NK-92 (cell line): ENCODE results near the gene HOXD3.

ENCODE experiments used
- DNase-seq: peaks from one replicate; lab custom pipeline; 2025; ENCODE audit not compliant: unreplicated experiment; lab: John Stamatoyannopoulos, UW

The HOXD3 gene

GRCh38 chr2:176121190-176122051 lies 35.7 kb upstream of the HOXD3 start:
- no peak for DNase-seq

- no peak for DNase-seq
Measured at GRCh38 chr2:176122052-176122682, 34.9 kb upstream of the HOXD3 start.

DNA sequence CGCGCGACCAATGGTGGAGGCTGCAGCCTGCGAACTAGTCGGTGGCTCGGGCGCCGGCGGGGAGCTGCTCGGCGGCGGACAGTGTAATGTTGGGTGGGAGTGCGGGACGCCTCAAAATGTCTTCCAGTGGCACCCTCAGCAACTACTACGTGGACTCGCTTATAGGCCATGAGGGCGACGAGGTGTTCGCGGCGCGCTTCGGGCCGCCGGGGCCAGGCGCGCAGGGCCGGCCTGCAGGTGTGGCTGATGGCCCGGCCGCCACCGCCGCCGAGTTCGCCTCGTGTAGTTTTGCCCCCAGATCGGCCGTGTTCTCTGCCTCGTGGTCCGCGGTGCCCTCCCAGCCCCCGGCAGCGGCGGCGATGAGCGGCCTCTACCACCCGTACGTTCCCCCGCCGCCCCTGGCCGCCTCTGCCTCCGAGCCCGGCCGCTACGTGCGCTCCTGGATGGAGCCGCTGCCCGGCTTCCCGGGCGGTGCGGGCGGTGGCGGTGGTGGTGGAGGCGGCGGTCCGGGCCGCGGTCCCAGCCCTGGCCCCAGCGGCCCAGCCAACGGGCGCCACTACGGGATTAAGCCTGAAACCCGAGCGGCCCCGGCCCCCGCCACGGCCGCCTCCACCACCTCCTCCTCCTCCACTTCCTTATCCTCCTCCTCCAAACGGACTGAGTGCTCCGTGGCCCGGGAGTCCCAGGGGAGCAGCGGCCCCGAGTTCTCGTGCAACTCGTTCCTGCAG lies 34.3 kb upstream of the HOXD3 start, which contains the start of gene HOXD9:
HOXD9 (plus strand) TSS at position 37 of the 728 bp plus-strand sequence; CDS start at position 87, 50 bp downstream.
- DNase-seq = no peak

GRCh38 chr2:176123411-176124109 lies 33.5 kb upstream of the HOXD3 start:
- DNase-seq = no peak

DNA sequence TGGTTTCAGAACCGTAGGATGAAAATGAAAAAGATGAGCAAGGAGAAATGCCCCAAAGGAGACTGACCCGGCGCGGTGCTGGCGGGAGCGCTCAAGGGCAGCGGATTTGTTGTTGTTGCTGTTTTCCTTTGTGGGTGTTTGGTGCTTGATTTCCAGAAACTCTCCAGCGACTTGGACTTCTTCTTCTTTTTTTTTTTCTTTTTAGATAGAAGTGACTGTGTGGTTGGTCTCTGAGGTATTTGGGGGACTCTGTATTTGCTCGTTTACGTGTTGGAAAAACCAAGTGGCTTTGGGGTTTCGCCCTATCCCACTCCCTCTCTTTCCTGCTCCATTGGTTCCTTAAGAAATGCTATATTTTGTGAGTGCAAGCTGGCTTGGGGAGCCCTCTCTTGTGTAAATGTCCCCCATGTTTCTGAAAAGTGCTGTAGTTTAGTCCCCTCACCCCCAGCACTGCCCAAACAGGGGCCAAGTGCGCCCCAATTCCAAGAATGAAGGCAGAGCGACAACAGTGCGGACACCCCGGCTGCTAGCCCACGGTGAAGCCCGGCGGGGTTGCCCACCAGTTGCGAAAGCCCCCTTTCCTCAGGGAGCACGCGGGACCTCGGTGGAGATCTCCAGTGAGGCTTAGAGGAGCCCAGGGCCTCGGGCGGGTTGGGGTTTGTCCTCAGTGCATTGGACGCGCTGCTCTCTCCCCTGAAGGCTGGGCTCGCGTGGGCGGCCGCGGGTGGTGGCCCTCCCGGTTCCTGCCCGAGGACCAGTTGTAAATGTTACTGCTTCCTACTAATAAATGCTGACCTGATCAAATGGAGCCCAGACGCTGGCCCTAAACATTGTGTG lies 32.8 kb upstream of the HOXD3 start:
- no peak for DNase-seq

DNA sequence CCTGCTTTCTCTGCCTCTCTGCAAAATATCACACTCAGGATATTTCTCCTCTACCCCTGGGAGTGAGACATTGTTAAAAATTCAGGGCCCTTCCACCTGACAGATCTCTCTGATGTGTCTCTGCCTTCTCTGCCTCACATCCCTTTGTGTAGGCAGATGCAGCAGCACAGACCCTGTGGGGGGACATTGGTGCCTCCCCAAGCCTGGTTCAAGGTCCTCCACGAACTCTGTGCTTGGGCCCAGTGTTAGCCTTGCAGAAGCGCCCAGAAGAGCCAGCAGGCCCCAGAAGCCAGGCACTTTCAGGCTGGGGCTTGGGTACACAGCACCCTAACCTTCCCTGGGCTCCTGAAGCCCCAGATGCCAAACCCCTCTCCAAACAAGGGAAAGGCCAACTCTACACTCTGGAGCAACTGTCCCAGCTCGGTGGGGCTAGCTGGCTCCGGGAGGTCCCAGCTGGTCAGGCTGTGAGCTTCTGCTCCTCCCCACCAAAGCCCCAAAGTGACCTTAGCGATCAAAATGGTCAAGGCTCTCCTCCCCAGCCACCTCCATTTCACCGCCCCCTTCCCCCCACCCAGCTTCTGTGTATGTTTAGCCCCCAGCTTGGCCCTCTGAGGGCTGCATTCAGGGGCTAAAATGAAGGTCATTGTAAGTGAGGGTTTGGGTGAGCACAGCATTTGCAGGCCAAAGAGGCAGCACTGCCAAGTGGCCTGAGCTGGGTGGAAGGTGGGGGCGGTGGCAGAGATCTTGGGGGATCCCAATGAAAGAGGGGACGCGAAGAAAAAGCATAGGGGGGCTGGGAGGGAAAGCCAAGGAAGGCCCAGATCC lies 31.9 kb upstream of the HOXD3 start:
- no peak for DNase-seq

DNA sequence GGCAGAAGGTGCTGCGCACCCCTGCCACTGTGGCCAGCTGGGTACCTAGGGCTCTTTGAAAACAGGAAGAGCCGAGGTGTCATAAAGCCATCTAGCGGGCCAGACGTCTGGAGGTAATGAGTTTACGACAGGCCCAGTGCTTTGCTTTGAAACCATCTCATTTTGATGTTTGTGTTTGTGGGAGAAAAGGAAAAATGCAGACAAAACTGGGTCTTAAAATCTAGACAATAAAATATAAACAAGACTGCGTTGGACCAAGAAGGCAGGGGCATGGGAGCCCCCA lies 31.4 kb upstream of the HOXD3 start:
- no peak for DNase-seq

GRCh38 chr2:176126929-176127773 lies 30.0 kb upstream of the HOXD3 start:
- no peak for DNase-seq

DNA sequence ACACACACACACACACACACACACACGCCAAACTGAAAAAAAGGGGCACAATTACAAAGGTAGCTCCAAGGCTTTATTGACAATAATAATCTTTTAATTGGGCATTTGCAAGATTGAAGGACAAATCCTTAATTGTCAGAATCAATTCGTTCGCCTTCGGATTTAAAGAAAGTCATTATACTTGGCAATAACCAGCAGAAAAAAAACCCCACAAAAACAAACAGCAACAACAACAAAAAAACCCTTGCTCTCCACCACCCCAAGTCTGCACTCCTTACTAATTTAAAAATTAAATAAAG lies 29.4 kb upstream of the HOXD3 start:
- no peak for DNase-seq

GRCh38 chr2:176128172-176128981 lies 28.7 kb upstream of the HOXD3 start:
- DNase-seq = no peak

DNA sequence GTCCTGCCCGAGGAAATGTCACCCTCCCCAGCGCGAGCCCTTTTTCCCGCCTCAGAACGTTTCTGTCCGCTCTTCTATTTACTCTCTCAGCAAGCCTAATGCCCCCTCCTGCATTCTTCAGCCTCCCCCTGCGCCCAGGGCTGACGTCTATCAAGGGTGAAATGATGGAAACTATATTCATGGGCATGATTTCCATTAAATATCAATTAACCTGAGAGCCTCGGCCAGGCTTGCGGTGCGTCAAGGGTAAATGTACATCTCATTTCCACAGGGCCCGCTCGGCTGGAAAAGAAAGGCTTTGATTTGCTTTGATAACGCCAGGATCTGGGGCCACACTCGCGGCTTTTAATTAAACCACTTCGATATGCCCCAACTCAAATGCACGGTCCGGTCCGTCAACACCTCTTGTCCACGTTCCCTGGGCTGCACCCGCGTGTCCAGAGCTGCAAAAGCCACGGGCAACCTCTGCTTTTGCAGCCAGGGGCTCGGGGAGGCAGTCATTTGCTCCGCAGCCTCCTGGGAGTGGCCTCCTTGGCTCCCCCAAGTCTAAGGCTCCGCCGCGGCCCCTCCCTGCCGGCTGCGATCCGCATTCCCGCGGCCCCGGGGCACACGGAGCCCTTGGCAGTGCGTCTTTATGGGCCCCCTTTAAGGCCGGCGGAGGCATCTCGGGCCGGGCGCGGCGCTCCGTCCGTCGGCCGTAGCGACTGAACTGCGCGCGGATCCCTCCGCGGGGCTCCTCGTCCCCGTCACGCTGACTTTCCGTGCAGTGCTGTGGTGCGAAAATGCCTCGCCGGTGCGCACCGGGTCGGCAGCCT lies 27.9 kb upstream of the HOXD3 start, which contains the start of gene HOXD8:
HOXD8 (plus strand) TSS at position 724 of the 815 bp plus-strand sequence. CDS start 662 bp downstream, outside the sequence.
- DNase-seq = no peak

- DNase-seq = no peak
Measured at GRCh38 chr2:176129813-176130146, 27.3 kb upstream of the HOXD3 start.

DNA sequence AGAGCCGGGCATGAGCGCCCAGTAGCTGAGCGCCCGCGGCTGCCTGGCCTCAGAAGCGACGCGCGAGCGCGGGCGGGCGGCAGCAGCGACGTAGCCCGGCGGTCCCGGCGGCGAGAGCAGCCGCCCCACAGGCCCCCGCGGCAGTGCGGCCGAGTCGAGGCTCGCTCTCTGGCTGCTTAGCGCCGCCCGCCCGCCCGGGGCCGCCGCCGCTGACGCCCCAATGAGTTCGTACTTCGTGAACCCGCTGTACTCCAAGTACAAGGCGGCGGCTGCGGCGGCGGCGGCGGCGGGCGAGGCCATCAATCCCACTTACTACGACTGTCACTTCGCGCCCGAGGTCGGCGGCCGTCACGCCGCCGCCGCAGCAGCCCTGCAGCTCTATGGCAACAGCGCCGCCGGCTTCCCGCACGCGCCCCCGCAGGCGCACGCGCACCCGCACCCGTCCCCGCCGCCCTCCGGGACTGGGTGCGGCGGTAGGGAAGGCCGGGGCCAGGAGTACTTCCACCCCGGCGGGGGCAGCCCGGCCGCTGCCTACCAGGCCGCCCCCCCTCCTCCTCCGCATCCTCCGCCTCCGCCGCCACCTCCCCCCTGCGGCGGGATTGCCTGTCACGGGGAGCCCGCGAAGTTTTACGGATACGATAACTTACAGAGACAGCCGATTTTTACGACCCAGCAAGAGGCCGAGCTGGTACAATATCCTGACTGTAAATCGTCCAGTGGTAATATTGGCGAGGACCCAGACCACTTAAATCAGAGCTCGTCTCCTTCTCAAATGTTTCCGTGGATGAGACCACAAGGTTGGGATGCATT lies 26.8 kb upstream of the HOXD3 start:
- DNase-seq = no peak

DNA sequence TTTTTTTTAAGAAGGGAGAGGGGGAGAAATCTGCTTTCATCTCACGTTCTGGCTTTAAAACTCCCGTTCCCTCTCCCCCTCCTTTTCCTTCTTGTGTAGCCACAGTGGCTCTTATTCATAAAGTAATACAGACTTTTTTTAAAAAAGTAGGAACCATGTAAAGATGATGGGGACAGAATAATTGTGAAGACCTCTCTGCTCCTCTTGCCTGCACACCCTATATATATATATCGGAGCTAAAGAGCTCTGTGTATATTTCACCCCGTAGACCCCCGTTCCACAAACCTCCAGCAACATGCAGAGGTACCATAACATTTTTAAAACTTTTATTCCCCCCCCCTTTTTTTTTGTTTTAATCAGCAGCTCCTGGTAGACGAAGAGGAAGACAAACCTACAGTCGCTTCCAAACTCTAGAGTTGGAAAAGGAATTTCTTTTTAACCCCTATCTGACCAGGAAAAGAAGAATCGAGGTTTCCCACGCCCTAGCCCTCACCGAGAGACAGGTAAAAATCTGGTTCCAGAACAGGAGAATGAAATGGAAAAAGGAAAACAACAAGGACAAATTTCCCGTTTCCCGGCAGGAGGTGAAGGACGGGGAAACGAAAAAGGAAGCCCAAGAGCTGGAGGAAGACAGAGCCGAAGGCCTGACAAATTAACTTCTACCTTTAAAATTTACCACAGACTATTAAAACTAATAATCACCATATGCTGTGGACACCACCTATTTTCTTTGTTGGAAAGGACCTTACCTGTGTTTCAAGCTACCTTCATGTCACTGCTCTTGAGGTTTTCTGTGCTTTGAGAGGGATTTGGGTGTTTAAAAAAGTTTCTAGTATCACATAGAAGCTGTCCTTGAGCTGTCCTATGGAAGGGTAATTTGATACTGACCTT lies 25.9 kb upstream of the HOXD3 start:
- DNase-seq = no peak

DNA sequence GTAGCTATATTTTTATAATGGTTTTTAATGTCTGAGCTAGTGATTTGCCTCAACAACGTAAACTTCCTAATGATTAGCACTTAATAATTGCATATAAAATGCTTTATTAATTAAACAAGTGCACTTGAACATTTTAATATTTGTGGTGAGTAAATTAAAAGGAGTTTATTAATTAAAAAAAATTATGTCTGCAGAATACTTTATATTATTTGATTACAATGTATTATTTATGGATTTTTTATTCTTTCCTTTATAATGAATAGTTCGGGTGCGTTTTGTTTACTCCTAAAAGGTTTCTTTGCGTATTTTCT lies 25.3 kb upstream of the HOXD3 start:
- DNase-seq = no peak
